ENCODE measurements around the gene CCDC78. TPM values are rescaled to one million over a fixed set of nuclear protein-coding genes. Genes with fewer than 3 reads are reported as not detected.

The CCDC78 gene
- total and polyA plus RNA-seq, 2 of the 13 experiments (the other 11 are each of a cell fraction or from before 2014, with no cell fraction given): 0.53 to 1.5 TPM

- TF ChIP-seq ZHX1 (CRISPR knock-in tag; IDR thresholded peaks at IDR 0.05; ENCODE audit: low read depth) (0 out of 2 replicates have a peak, but pooled peaks have one; percentile 39), ARNTL (CRISPR knock-in tag; IDR thresholded peaks at IDR 0.05) (no peak), TBL1XR1 (IDR thresholded peaks at IDR 0.05; ENCODE audit: borderline replicate concordance, low read length, partially characterized antibody) (no peak), RAD21 (CRISPR knock-in tag; IDR thresholded peaks at IDR 0.05) (no peak), TERF1 (CRISPR knock-in tag; IDR thresholded peaks at IDR 0.05) (no peak), ZEB1 (IDR thresholded peaks at IDR 0.05; ENCODE audit: insufficient replicate concordance, low read depth) (no peak), NCOA5 (CRISPR knock-in tag; IDR thresholded peaks at IDR 0.05) (no peak), GABPA (IDR thresholded peaks at IDR 0.05; ENCODE audit: low read depth, low read length) (no peak), GABPA (CRISPR knock-in tag; IDR thresholded peaks at IDR 0.05; ENCODE audit: low read depth) (no peak), NFYB (CRISPR knock-in tag; IDR thresholded peaks at IDR 0.05) (no peak), RARA (CRISPR knock-in tag; IDR thresholded peaks at IDR 0.05) (peak; percentile 29; the same call in 1 of the 2 replicates), FOXP4 (CRISPR knock-in tag; IDR thresholded peaks at IDR 0.05) (no peak), GZF1 (CRISPR knock-in tag; IDR thresholded peaks at IDR 0.05) (no peak), GPN1 (CRISPR knock-in tag; IDR thresholded peaks at IDR 0.05; ENCODE audit: borderline replicate concordance) (no peak), ZNF337 (CRISPR knock-in tag; IDR thresholded peaks at IDR 0.05; ENCODE audit: borderline replicate concordance, low read depth) (no peak), NFRKB (IDR thresholded peaks at IDR 0.05) (no peak), ZNF75D (CRISPR knock-in tag; IDR thresholded peaks at IDR 0.05; ENCODE audit: borderline replicate concordance) (no peak), HOXA3 (CRISPR knock-in tag; IDR thresholded peaks at IDR 0.05) (peak; percentile 60), MIER2 (CRISPR knock-in tag; IDR thresholded peaks at IDR 0.05) (peak; percentile 91), AFF4 (CRISPR knock-in tag; IDR thresholded peaks at IDR 0.05) (no peak), KLF16 (CRISPR knock-in tag; IDR thresholded peaks at IDR 0.05) (peak in 1 of 2 experiments; percentile 75; a peak in 2 of 4 replicates)
Measured at GRCh38 chr16:700684-701584, 25.3 kb downstream of the CCDC78 start (continued).
